Heart left ventricle (tissue), 16 donors: ENCODE results near the gene TMEM273. TPM values are rescaled to one million over a fixed set of nuclear protein-coding genes. Genes with fewer than 3 reads are reported as not detected.

ENCODE experiments used
- ATAC-seq, 4 donors: fragments of 200-7000 bp; cut with Tn5 transposase; one replicate each; pipeline ENCODE4 v1.9.1; 2020 to 2022; ENCODE audit warnings: moderate library complexity in 4 of 4, mild to moderate bottlenecking in 3 of 4, moderate number of reproducible peaks in 1 of 4
- DNase-seq, 5 donors: peaks; one replicate each; pipeline ENCODE4 v3.0.0-alpha.2; 2020
- H3K27ac ChIP-seq, 12 donors: fragments of 200-600 bp; sonication (generic) in 4 of 12; one replicate each; pipeline versions ENCODE4 v1.5.0 to v1.8.0; 2016 to 2022; ENCODE audit warnings: mild to moderate bottlenecking in 2 of 12
- H3K27me3 ChIP-seq, 9 donors: fragments of 200-600 bp; sonication (generic) in 2 of 9; one replicate each; pipeline versions ENCODE4 v1.5.1 to v1.8.0; 2016 to 2022; ENCODE audit warnings: mild to moderate bottlenecking in 3 of 9
- H3K36me3 ChIP-seq, 9 donors: fragments of 200-600 bp; sonication (generic) in 2 of 9; one replicate each; pipeline versions ENCODE4 v1.5.0 to v1.8.0; 2018 to 2022; ENCODE audit warnings: mild to moderate bottlenecking in 2 of 9
- H3K4me1 ChIP-seq, 12 donors: fragments of 200-600 bp; sonication (generic) in 4 of 12; one replicate each; pipeline versions ENCODE4 v1.5.0 to v1.8.0; 2016 to 2022; ENCODE audit warnings: mild to moderate bottlenecking in 3 of 12
- H3K4me3 ChIP-seq, 12 donors: fragments of 200-600 bp; sonication (generic) in 4 of 12; one replicate each; pipeline versions ENCODE4 v1.5.0 to v1.8.0; 2017 to 2022; ENCODE audit warnings: mild to moderate bottlenecking in 9 of 12, moderate library complexity in 4 of 12
- H3K9me3 ChIP-seq, 12 donors: fragments of 200-600 bp; sonication (generic) in 4 of 12; one replicate each; pipeline versions ENCODE4 v1.5.0 to v1.8.0; 2016 to 2022; ENCODE audit warnings: mild to moderate bottlenecking in 1 of 12
- POLR2A ChIP-seq, 2 donors: fragments of 450-650 bp; IDR thresholded peaks; one replicate each; pipeline ENCODE4 v1.6.1; 2017; ENCODE audit warnings: antibody characterized with exemption in 2 of 2, mild to moderate bottlenecking in 2 of 2, moderate library complexity in 2 of 2
- WGBS, 4 donors: extraction: QIAGEN DNeasy Blood & Tissue Kit in 2 of 4; methylation state at CpG; one replicate each; pipeline versions ENCODE4 v1.1.5 to v1.1.7; 2013 to 2018; 5-methylcytosine and 5-hydroxymethylcytosine counted together
- intact Hi-C, 10 donors: fragments of 100-400 bp; cut with DNase I; formaldehyde crosslinking; loops; one replicate each; pipeline versions ENCODE4 v1.11.1 to v1.14.2; 2022
- polyA plus RNA-seq, 2 donors: library from polyadenylated mRNA; stranded (reverse); fragments of 200-250 nt; gene quantifications; one replicate each; pipeline ENCODE4 v1.2.3, GENCODE V29; 2013
- total RNA-seq, 9 donors: library from RNA; depleted of rRNA in 2 of 9; stranded (reverse); fragments of >200 nt in 2 of 9; fragmentation: NEBNext Ultra II Directional in 3 of 9; extraction: Animal tissue kit (Norgen Biotek cat#: 25700) in 3 of 9; gene quantifications; one replicate each; pipeline versions ENCODE4 v1.1.0 to v1.2.4, GENCODE V29; 2016 to 2023
- TF ChIP-seq, protein P1 (sequence below), 12 donors: fragments of 200-600 bp; sonication (generic) in 4 of 12; IDR thresholded peaks; one replicate each; pipeline versions ENCODE4 v1.5.0 to v1.8.0; 2018 to 2022; ENCODE audit warnings: antibody characterized with exemption in 12 of 12, mild to moderate bottlenecking in 5 of 12
- donor health status: ischemic (EF 13 %, LVEDD 7.1; RV severe dilation, severe dysfunction).
- donor health status: healthy with polysubstance abuse.
- donor health status: DM: no; HTN: yes; CAD: no.
- donor health status: DM: no; HTN: no; CAD: no.
- donor health status: ischemic (EF 25% LVEDD 6.9; RV normal size, moderate dysfunction).
- donor health status: ischemic (EF 25% LVEDD 5.7; RV mildly dilated, moderate dysfunction).
- donor health status: healthy.
- donor health status: DM: yes; HTN: yes; CAD: no.
- donor health status: ischemic (EF 35%, LVEDD 5.7; RV mildly dilated, moderate dysfunction).
- donor health status: nonischemic (EF 11% LVEDD 7.7; RV severe dilation, severe dysfunction).
- donor health status: DM: yes; HTN: yes; CAD: no.
- donor health status: PGD.
- donor health status: ischemic (EF 29% LVEDD 5.4; RV normal size, mild dysfunction).
- donor health status: nonischemic (EF 23%, LVEDD 6.1; RV moderate dilation, normal function).

Gene TMEM273
- total and polyA plus RNA-seq, 11 donors, result 7.9 to 38.7 (median 16.9) TPM

DNA sequence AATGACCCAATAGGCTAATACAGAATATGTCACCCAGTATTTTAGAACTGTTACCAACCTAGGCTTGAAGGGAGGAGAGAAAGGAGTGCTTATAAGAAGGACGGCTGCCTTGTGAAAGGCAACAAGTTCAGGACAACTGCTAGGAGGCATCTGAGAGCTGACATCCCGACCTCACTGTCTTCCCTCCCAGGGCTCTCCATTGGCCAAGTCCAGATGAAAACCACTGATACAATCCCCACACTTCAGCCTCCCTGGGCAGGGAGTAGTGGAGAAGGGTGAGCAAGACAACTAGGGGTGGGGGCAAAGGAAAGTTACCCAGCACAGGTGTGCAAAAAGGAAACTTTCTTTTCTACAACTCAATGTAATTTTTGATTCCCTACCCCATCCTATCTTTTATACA, 29.5 kb upstream of the TMEM273 start:
- Histone ChIP-seq H3K36me3 (no peaks in the 10 kb centered on the region), H3K27me3 (no peaks in the 10 kb centered on the region), H3K4me1 (peaks cover 0 to 13% (median 0%) of the 10 kb centered on the region in 12 donors), H3K4me3 (no peak overlapping the region), H3K27ac (no peak overlapping the region), H3K9me3 (no peaks in the 10 kb centered on the region)
- TF ChIP-seq, protein P1, sequence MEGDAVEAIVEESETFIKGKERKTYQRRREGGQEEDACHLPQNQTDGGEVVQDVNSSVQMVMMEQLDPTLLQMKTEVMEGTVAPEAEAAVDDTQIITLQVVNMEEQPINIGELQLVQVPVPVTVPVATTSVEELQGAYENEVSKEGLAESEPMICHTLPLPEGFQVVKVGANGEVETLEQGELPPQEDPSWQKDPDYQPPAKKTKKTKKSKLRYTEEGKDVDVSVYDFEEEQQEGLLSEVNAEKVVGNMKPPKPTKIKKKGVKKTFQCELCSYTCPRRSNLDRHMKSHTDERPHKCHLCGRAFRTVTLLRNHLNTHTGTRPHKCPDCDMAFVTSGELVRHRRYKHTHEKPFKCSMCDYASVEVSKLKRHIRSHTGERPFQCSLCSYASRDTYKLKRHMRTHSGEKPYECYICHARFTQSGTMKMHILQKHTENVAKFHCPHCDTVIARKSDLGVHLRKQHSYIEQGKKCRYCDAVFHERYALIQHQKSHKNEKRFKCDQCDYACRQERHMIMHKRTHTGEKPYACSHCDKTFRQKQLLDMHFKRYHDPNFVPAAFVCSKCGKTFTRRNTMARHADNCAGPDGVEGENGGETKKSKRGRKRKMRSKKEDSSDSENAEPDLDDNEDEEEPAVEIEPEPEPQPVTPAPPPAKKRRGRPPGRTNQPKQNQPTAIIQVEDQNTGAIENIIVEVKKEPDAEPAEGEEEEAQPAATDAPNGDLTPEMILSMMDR (IDR thresholded peaks at IDR 0.05), result no peak
- no peak for TF ChIP-seq POLR2A (IDR thresholded peaks at IDR 0.05)
- ATAC-seq (no peak), DNase-seq (no peak)
- intact Hi-C loops, result loop anchor here in 1 of 10 donors (2.0 kb wide), 1 partner anchor 81 kb away; the partner anchor contains the start of gene C10orf71
- 66 to 75% (median 68%) methylated on average over 2 of the region's 2 CpGs for WGBS, 4 donors

DNA sequence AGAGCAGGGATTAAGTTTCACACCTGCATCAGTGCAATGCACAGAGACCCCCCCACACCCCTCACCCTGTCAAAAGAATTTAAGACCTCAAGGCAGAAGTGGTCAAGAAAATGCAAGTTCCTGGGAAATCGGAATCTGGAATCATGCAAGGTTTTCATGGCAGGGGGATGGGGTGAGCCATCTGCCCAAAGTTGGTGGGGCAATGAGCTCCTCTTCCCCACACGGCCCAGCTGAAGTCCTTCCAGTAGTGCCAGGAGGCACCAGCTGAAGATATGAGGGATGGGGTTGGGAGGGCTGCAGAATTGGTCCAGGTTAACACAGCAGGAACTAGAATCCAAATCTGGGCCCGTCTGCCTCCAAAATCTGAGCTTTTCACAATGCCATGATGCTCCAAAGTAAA, 25.0 kb upstream of the TMEM273 start:
- intact Hi-C loops, result no loop called here
- DNase-seq (no peak), ATAC-seq (no peak)
- Histone ChIP-seq H3K4me3 (no peak overlapping the region), H3K36me3 (no peaks in the 10 kb centered on the region), H3K27ac (no peak overlapping the region), H3K27me3 (no peaks in the 10 kb centered on the region), H3K4me1 (peaks cover 0 to 8% (median 0%) of the 10 kb centered on the region in 12 donors), H3K9me3 (no peaks in the 10 kb centered on the region)
- TF ChIP-seq, protein P1 (IDR thresholded peaks at IDR 0.05), result no peak
- no peak for TF ChIP-seq POLR2A (IDR thresholded peaks at IDR 0.05)
- 88 to 98% (median 91%) methylated on average over 3 of the region's 3 CpGs for WGBS, 4 donors

DNA sequence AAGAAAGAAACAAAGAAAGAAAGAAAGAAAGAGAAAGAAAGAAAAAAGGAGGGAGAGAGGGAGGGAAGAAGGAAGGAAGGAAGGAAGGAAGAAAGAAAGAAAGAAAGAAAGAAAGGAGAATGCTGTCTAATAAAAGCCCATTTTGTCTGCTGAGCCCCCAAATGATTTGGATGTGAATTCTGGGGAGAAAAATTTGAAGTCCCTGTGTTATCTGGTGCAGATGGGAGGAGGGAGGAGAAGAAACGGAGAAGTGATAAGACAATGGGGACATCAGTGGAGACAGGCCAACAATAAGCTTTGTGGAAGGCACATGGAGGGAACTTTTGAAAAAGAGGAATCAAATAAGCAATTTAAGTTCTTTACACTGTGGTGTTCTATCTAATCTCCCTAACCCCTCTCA, 24.6 kb upstream of the TMEM273 start:
- peaks cover 0 to 8% (median 0%) of the 10 kb centered on the region in 12 donors for H3K4me1 ChIP-seq
- intact Hi-C loops, result no loop called here
- no peak for TF ChIP-seq POLR2A (IDR thresholded peaks at IDR 0.05)
- TF ChIP-seq, protein P1 (IDR thresholded peaks at IDR 0.05), result no peak
- no peak overlapping the region for H3K27ac ChIP-seq
- 47 to 54% (median 50%) methylated on average over 1 of the region's 1 CpG for WGBS, 4 donors
- H3K9me3 ChIP-seq, result no peaks in the 10 kb centered on the region
- H3K36me3 ChIP-seq, result no peaks in the 10 kb centered on the region
- ATAC-seq (no peak), DNase-seq (no peak)
- H3K27me3 ChIP-seq, result no peaks in the 10 kb centered on the region
- no peak overlapping the region for H3K4me3 ChIP-seq

DNA sequence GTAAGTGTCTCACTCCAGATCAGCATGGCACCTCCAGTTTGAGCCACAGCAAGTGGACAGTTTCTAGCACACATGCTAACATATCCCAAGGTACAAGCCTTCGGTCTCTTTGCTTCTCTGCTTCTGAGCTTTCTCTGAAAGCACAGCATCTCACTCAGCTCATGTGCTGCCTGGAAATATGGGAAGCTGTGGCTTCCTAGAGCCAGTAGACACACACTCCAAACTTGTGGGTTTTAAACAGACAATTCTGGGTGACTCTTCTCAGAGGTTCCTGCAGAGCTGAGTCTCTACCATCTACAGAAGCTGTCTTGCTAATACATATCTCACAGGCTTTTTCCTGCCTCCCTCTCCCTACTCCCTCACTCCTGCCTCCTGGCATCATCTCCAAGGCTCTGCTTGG, 23.9 kb upstream of the TMEM273 start:
- Histone ChIP-seq H3K27ac (no peak overlapping the region), H3K4me3 (no peak overlapping the region), H3K36me3 (no peaks in the 10 kb centered on the region), H3K27me3 (no peaks in the 10 kb centered on the region), H3K4me1 (peaks cover 0 to 8% (median 0%) of the 10 kb centered on the region in 12 donors), H3K9me3 (no peaks in the 10 kb centered on the region)
- intact Hi-C loops, result no loop called here
- no peak for TF ChIP-seq POLR2A (IDR thresholded peaks at IDR 0.05)
- TF ChIP-seq, protein P1 (IDR thresholded peaks at IDR 0.05), result no peak
- DNase-seq (no peak), ATAC-seq (no peak)
- 85 to 100% (median 97%) methylated on average over 1 of the region's 1 CpG for WGBS, 4 donors
